Thyroid gland (tissue), 4 donors: ENCODE measurements around the gene SORCS2. TPM values are rescaled to one million over a fixed set of nuclear protein-coding genes. Genes with fewer than 3 reads are reported as not detected.
A peak's percentile ranks its signal among the peaks of the same experiment; 100 is the strongest.

Source experiments
- DNase-seq, 2 donors: peaks; one replicate each; pipeline ENCODE4 v3.0.0-alpha.2; 2019
- H3K27ac ChIP-seq, 3 donors: fragments of 200-600 bp; sonication (generic); 1 replicate in 2 of 3; 2 replicates in 1 of 3; pipeline ENCODE4 v1.5.1; 2016 to 2019; ENCODE audit warnings: mild to moderate bottlenecking in 1 of 3, moderate library complexity in 1 of 3
- H3K27me3 ChIP-seq: fragments of 200-600 bp; sonication (generic); one replicate; pipeline ENCODE4 v1.5.1; 2019
- H3K36me3 ChIP-seq, 2 donors: fragments of 200-600 bp; sonication (generic); one replicate each; pipeline ENCODE4 v1.5.1; 2016 to 2019
- H3K4me1 ChIP-seq, 2 donors: fragments of 200-600 bp; sonication (generic); one replicate each; pipeline ENCODE4 v1.5.1; 2017 to 2019
- H3K4me3 ChIP-seq, 3 donors: fragments of 200-600 bp; sonication (generic); replicated peaks in 1 of 3; 1 replicate in 2 of 3; 2 replicates in 1 of 3; pipeline ENCODE4 v1.5.1; 2016; ENCODE audit warnings: mild to moderate bottlenecking in 1 of 3
- H3K9me3 ChIP-seq: fragments of 200-600 bp; sonication (generic); one replicate; pipeline ENCODE4 v1.5.1; 2017
- POLR2A ChIP-seq, 2 donors: fragments of 450-650 bp; IDR thresholded peaks; one replicate each; pipeline ENCODE4 v1.6.1; 2017; ENCODE audit warnings: antibody characterized with exemption in 2 of 2, mild to moderate bottlenecking in 2 of 2, moderate library complexity in 1 of 2
- WGBS, 2 donors: methylation state at CpG; one replicate each; pipeline ENCODE4 v1.1.5; 2017; 5-methylcytosine and 5-hydroxymethylcytosine counted together
- intact Hi-C: fragments of 100-400 bp; cut with DNase I; formaldehyde crosslinking; loops from one replicate; pipeline ENCODE4 v1.15.1; 2023
- total RNA-seq, 4 donors: library from RNA; depleted of rRNA; stranded (reverse); fragments of >200 nt; gene quantifications; one replicate each; pipeline ENCODE4 v1.2.3, GENCODE V29; 2016
- TF ChIP-seq, protein P1 (sequence below), 6 experiments: fragments of 200-600 bp in 3 of 6; fragments of 450-650 bp in 3 of 6; sonication (generic) in 3 of 6; IDR thresholded peaks; one replicate each; pipeline ENCODE4 v1.5.1; 2016 to 2019; ENCODE audit warnings: antibody characterized with exemption in 6 of 6, mild to moderate bottlenecking in 2 of 6, inconsistent platforms in 1 of 6, moderate library complexity in 1 of 6

Gene SORCS2
- total RNA-seq, 4 donors from 2014 or later: 1.7 to 13.6 (median 3.6) TPM

DNA sequence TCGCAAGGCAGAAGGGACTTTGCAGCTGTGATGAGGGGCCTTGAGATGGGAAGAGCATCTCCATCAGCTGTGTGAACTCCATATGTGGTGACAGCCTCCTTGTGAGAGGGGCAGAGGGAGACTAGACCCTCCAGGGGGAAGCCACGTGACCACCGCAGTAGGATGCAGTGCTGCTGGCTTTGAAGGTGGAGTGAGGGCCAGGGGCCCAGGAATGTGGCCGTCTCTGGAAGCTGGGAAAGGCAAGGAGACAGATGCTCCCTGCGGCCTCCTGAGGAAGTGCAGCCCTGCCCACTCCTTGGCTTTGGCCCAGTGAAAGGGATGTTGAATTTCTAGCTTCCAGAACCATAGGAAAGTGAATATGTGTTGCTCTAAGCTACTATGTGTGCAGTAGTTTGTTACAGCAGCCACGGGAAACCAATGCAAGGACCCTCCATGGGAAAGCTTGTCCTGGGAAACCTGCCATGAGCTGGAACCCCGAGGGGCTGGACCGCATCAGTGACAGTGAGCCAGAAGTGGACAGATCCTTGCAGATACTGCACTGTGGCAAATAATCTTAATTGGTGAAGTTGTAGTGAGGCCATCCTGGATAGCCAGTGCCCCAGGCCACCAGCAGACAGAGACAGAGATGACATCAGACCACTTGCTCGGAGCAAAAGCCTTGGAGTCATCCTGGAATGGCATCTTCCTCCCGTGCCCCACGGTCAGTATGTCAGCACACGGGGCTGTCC lies 35.4 kb upstream of the SORCS2 start:
- Histone ChIP-seq H3K36me3 (no peaks in the 10 kb centered on the region), H3K9me3 (no peaks in the 10 kb centered on the region), H3K4me3 (no peak overlapping the region), H3K4me1 (peaks cover 5 to 9% of the 10 kb centered on the region in 2 donors), H3K27ac (no peak overlapping the region), H3K27me3 (no peaks in the 10 kb centered on the region)
- no peak for TF ChIP-seq POLR2A (IDR thresholded peaks at IDR 0.05)
- TF ChIP-seq, protein P1, sequence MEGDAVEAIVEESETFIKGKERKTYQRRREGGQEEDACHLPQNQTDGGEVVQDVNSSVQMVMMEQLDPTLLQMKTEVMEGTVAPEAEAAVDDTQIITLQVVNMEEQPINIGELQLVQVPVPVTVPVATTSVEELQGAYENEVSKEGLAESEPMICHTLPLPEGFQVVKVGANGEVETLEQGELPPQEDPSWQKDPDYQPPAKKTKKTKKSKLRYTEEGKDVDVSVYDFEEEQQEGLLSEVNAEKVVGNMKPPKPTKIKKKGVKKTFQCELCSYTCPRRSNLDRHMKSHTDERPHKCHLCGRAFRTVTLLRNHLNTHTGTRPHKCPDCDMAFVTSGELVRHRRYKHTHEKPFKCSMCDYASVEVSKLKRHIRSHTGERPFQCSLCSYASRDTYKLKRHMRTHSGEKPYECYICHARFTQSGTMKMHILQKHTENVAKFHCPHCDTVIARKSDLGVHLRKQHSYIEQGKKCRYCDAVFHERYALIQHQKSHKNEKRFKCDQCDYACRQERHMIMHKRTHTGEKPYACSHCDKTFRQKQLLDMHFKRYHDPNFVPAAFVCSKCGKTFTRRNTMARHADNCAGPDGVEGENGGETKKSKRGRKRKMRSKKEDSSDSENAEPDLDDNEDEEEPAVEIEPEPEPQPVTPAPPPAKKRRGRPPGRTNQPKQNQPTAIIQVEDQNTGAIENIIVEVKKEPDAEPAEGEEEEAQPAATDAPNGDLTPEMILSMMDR (IDR thresholded peaks at IDR 0.05): peak; percentile 35 to 78 (median 54)
- DNase-seq: peak; percentile 52 to 55
- intact Hi-C loops: no loop called here
- 59 to 64% methylated on average over 11 to 12 of the region's 12 CpGs for WGBS, 2 donors

GRCh38 chr4:7157666-7158065 lies 34.7 kb upstream of the SORCS2 start:
- TF ChIP-seq, protein P1 (IDR thresholded peaks at IDR 0.05): no peak
- no peak for TF ChIP-seq POLR2A (IDR thresholded peaks at IDR 0.05)
- H3K27ac ChIP-seq: no peak overlapping the region
- 80 to 85% methylated on average over 8 of the region's 8 CpGs for WGBS, 2 donors
- DNase-seq: no peak
- intact Hi-C loops: no loop called here
- peaks cover 7 to 14% of the 10 kb centered on the region in 2 donors for H3K4me1 ChIP-seq
- H3K36me3 ChIP-seq: no peaks in the 10 kb centered on the region
- no peak overlapping the region for H3K4me3 ChIP-seq
- H3K27me3 ChIP-seq: no peaks in the 10 kb centered on the region
- H3K9me3 ChIP-seq: no peaks in the 10 kb centered on the region

DNA sequence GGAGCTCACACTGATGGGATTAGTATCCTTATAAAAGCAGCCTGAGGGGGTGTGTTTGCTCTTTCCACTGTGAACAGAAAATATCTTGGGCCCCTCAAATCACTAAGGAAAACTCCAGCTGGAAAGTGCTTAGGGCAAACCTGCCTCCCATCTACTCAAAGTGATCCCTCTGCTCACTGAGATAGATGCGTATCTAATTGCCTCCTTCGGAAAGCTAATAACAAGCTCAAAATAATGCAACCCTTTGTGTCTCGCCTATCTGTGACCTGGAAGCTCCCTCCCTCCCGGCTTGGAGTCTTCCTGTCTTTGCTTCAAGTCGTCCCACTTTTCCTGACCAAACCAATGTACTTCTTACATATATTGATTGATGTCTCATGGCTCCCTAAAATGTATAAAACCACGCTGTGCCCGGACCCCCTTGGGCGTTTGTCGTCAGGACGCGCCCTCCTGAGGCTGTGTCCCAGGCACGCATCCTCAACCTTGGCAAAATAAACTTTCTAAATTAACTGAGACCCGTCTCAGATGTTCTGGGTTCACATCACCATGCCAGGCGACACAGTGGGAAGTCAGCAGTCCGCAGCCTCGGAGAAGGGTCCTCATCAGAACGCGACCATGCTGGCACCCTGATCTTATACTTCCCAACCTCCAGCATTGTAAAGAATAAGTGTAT lies 34.1 kb upstream of the SORCS2 start:
- DNase-seq: no peak
- intact Hi-C loops: no loop called here
- Histone ChIP-seq H3K4me3 (no peak overlapping the region), H3K36me3 (no peaks in the 10 kb centered on the region), H3K9me3 (no peaks in the 10 kb centered on the region), H3K4me1 (peaks cover 7 to 14% of the 10 kb centered on the region in 2 donors), H3K27me3 (no peaks in the 10 kb centered on the region), H3K27ac (no peak overlapping the region)
- WGBS, 2 donors: 91 to 93% methylated on average over 18 of the region's 18 CpGs
- TF ChIP-seq, protein P1 (IDR thresholded peaks at IDR 0.05): no peak
- no peak for TF ChIP-seq POLR2A (IDR thresholded peaks at IDR 0.05)

DNA sequence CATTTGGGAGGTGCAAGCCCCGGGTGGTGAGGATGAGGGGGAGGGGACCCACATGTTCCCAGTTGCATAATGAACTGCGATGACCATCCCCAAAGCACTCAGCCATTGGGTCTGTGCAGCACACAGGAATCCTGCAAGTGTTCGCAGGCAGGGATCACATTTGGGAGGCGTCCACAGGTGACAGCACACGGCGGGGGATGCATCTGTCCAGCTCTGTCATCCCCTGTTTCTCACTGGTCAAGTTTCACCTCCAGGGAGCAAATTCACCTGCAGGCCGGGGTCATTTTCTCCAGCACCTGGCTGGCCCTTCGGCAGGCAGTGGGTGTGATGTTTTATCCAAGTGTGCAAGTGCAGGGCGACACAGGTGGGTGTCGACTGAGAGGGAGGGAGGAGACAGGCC lies 33.3 kb upstream of the SORCS2 start:
- no peak overlapping the region for H3K4me3 ChIP-seq
- H3K9me3 ChIP-seq: no peaks in the 10 kb centered on the region
- TF ChIP-seq, protein P1 (IDR thresholded peaks at IDR 0.05): no peak
- no peak for TF ChIP-seq POLR2A (IDR thresholded peaks at IDR 0.05)
- no peak for DNase-seq
- no peaks in the 10 kb centered on the region for H3K27me3 ChIP-seq
- intact Hi-C loops: no loop called here
- H3K27ac ChIP-seq: no peak overlapping the region
- no peaks in the 10 kb centered on the region for H3K36me3 ChIP-seq
- H3K4me1 ChIP-seq: peaks cover 7 to 14% of the 10 kb centered on the region in 2 donors
- WGBS, 2 donors: 85 to 86% methylated on average over 6 to 10 of the region's 10 CpGs

- intact Hi-C loops: no loop called here
- H3K4me1 ChIP-seq: peaks cover 7 to 14% of the 10 kb centered on the region in 2 donors
- TF ChIP-seq, protein P1 (IDR thresholded peaks at IDR 0.05): no peak
- TF ChIP-seq POLR2A (IDR thresholded peaks at IDR 0.05): no peak
- no peak overlapping the region for H3K4me3 ChIP-seq
- no peak overlapping the region for H3K27ac ChIP-seq
- 89% methylated on average over 6 of the region's 6 CpGs for WGBS, 2 donors
- DNase-seq: no peak
- H3K36me3 ChIP-seq: no peaks in the 10 kb centered on the region
- H3K27me3 ChIP-seq: no peaks in the 10 kb centered on the region
- no peaks in the 10 kb centered on the region for H3K9me3 ChIP-seq
These were observed 32.4 kb upstream of the SORCS2 start for GRCh38 chr4:7159923-7160322.
